Measurements from ENCODE around the gene TMEM30B.

- no peak for TF ChIP-seq CTCF (IDR thresholded peaks at IDR 0.05)
- TF ChIP-seq POLR2A (IDR thresholded peaks at IDR 0.05), result no peak
Measured at GRCh38 chr14:61254808-61255526, 26.2 kb downstream of the TMEM30B start.

Data from right lobe of liver (tissue), 4 donors.